Skin of body (tissue), 2 donors: ENCODE measurements around the gene OTUD5. TPM values are rescaled to one million over a fixed set of nuclear protein-coding genes. Genes with fewer than 3 reads are reported as not detected.

ENCODE experiments used
- DNase-seq: peaks from one replicate; lab custom pipeline; 2025; lab: John Stamatoyannopoulos, UW
- total RNA-seq: library from RNA; depleted of rRNA; stranded (reverse); fragments of >200 nt; gene quantifications from one replicate; pipeline ENCODE4 v1.2.3, GENCODE V29; 2014

Gene OTUD5
- total RNA-seq, 1 donor from 2014 or later = 19.9 TPM

- no peak for DNase-seq
These were observed 15.1 kb upstream of the OTUD5 start for GRCh38 chrX:48972220-48973164.

GRCh38 chrX:48971249-48972219 lies 14.1 kb upstream of the OTUD5 start, which contains the start of gene KCND1:
Gene KCND1 (minus strand): TSS chrX:48971844. CDS start chrX:48970271, 1,573 bp downstream.
- peak; percentile 34 for DNase-seq

- no peak for DNase-seq
These were observed 12.1 kb upstream of the OTUD5 start for GRCh38 chrX:48969471-48969870.

- no peak for DNase-seq
These were observed 11.0 kb upstream of the OTUD5 start for GRCh38 chrX:48968377-48968776.

GRCh38 chrX:48966796-48967579 lies 9.6 kb upstream of the OTUD5 start:
- no peak for DNase-seq

- DNase-seq = no peak
These were observed 8.6 kb upstream of the OTUD5 start for GRCh38 chrX:48965959-48966358.

GRCh38 chrX:48961585-48962091 lies 4.2 kb upstream of the OTUD5 start:
- DNase-seq = no peak

GRCh38 chrX:48960291-48960690 lies 2.9 kb upstream of the OTUD5 start:
- DNase-seq = no peak

GRCh38 chrX:48958635-48959094 lies 1.3 kb upstream of the OTUD5 start:
- DNase-seq = no peak

- peak; percentile 98 for DNase-seq
These were observed 624 bp upstream of the OTUD5 start for GRCh38 chrX:48957827-48958634.

GRCh38 chrX:48956728-48957414 lies 536 bp downstream of the OTUD5 start:
- no peak for DNase-seq

GRCh38 chrX:48948589-48948988 lies 8.8 kb downstream of the OTUD5 start:
- no peak for DNase-seq

GRCh38 chrX:48945517-48946348 lies 11.7 kb downstream of the OTUD5 start:
- DNase-seq = no peak

GRCh38 chrX:48942895-48943294 lies 14.5 kb downstream of the OTUD5 start:
- no peak for DNase-seq

- no peak for DNase-seq
These were observed 16.9 kb downstream of the OTUD5 start for GRCh38 chrX:48940404-48940955.

GRCh38 chrX:48939524-48940228 lies 17.7 kb downstream of the OTUD5 start:
- no peak for DNase-seq

- no peak for DNase-seq
These were observed 18.5 kb downstream of the OTUD5 start for GRCh38 chrX:48938721-48939425.
